ENCODE data around the gene SIK2.

The SIK2 gene

GRCh38 chr11:111707039-111707690 is 104.9 kb downstream of the SIK2 start:
- TF ChIP-seq RAD21 (IDR thresholded peaks at IDR 0.05; ENCODE audit: low read depth), result no peak
- TF ChIP-seq CEBPB (IDR thresholded peaks at IDR 0.05), result no peak; the same call in 1 of the 2 replicates
- TF ChIP-seq YY1 (IDR thresholded peaks at IDR 0.05; ENCODE audit: low read depth), result no peak
- no peak for TF ChIP-seq EGR1 (IDR thresholded peaks at IDR 0.05)
- no peak for TF ChIP-seq CREB1 (IDR thresholded peaks at IDR 0.05; ENCODE audit: low read depth)
- TF ChIP-seq, protein P1, sequence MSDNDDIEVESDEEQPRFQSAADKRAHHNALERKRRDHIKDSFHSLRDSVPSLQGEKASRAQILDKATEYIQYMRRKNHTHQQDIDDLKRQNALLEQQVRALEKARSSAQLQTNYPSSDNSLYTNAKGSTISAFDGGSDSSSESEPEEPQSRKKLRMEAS (IDR thresholded peaks at IDR 0.05), result no peak
- TF ChIP-seq TEAD4 (IDR thresholded peaks at IDR 0.05), result no peak

DNA sequence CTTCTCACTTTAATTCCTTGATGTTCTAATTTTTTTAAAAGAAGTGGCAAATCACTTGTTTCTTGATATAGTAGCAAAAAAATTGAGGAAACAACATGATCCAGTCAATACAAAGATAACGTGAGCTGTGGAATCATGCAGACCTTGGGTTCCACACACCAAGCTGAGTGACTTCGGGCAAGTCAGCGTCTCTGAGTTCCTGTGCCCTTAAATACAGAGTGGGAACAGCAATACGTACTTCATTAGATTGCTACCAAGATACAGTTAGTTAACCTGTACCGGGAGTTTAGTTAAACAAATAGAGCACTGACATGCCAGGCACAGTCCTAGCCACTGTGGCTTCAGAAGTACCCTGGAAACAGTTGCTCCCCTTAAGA is 105.4 kb downstream of the SIK2 start:
- TF ChIP-seq TEAD4 (IDR thresholded peaks at IDR 0.05) (no peak), RAD21 (IDR thresholded peaks at IDR 0.05; ENCODE audit: low read depth) (no peak), FOXM1 (IDR thresholded peaks at IDR 0.05; ENCODE audit: borderline replicate concordance, low read depth) (no peak), TCF12 (IDR thresholded peaks at IDR 0.05; ENCODE audit: low read depth) (no peak), REST (IDR thresholded peaks at IDR 0.05; ENCODE audit: low read depth) (no peak), CEBPB (IDR thresholded peaks at IDR 0.05) (no peak), YY1 (IDR thresholded peaks at IDR 0.05; ENCODE audit: low read depth) (no peak), ZBTB7A (IDR thresholded peaks at IDR 0.05; ENCODE audit: low read depth) (no peak), TAF1 (IDR thresholded peaks at IDR 0.05; ENCODE audit: low read depth) (no peak), EGR1 (IDR thresholded peaks at IDR 0.05) (no peak)
- TF ChIP-seq, protein P2, sequence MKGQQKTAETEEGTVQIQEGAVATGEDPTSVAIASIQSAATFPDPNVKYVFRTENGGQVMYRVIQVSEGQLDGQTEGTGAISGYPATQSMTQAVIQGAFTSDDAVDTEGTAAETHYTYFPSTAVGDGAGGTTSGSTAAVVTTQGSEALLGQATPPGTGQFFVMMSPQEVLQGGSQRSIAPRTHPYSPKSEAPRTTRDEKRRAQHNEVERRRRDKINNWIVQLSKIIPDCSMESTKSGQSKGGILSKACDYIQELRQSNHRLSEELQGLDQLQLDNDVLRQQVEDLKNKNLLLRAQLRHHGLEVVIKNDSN (IDR thresholded peaks at IDR 0.05), result no peak
- TF ChIP-seq, protein P1 (IDR thresholded peaks at IDR 0.05), result no peak

GRCh38 chr11:111714522-111714921 is 112.3 kb downstream of the SIK2 start:
- TF ChIP-seq TCF12 (IDR thresholded peaks at IDR 0.05; ENCODE audit: low read depth), result no peak
- TF ChIP-seq, protein P1 (IDR thresholded peaks at IDR 0.05), result no peak
- TF ChIP-seq TAF1 (IDR thresholded peaks at IDR 0.05; ENCODE audit: low read depth), result no peak
- no peak for TF ChIP-seq YY1 (IDR thresholded peaks at IDR 0.05; ENCODE audit: low read depth)
- TF ChIP-seq FOXM1 (IDR thresholded peaks at IDR 0.05; ENCODE audit: borderline replicate concordance, low read depth), result no peak
- TF ChIP-seq ZBTB7A (IDR thresholded peaks at IDR 0.05; ENCODE audit: low read depth), result no peak

- TF ChIP-seq CEBPB (IDR thresholded peaks at IDR 0.05), result no peak
- no peak for TF ChIP-seq TAF1 (IDR thresholded peaks at IDR 0.05; ENCODE audit: low read depth)
- TF ChIP-seq TCF12 (IDR thresholded peaks at IDR 0.05; ENCODE audit: low read depth), result no peak
- no peak for TF ChIP-seq FOXM1 (IDR thresholded peaks at IDR 0.05; ENCODE audit: borderline replicate concordance, low read depth)
Observed at GRCh38 chr11:111715142-111715816, 113.0 kb downstream of the SIK2 start.

- no peak for TF ChIP-seq CREB1 (IDR thresholded peaks at IDR 0.05; ENCODE audit: low read depth)
- no peak for TF ChIP-seq ZBTB7A (IDR thresholded peaks at IDR 0.05; ENCODE audit: low read depth)
- TF ChIP-seq, protein P2 (IDR thresholded peaks at IDR 0.05), result no peak
Observed at GRCh38 chr11:111718436-111718835, 116.2 kb downstream of the SIK2 start.

- TF ChIP-seq NFIC (IDR thresholded peaks at IDR 0.05), result no peak
- no peak for TF ChIP-seq FOXM1 (IDR thresholded peaks at IDR 0.05; ENCODE audit: borderline replicate concordance, low read depth)
- no peak for TF ChIP-seq EGR1 (IDR thresholded peaks at IDR 0.05)
- no peak for TF ChIP-seq CREB1 (IDR thresholded peaks at IDR 0.05; ENCODE audit: low read depth)
- TF ChIP-seq ZBTB7A (IDR thresholded peaks at IDR 0.05; ENCODE audit: low read depth), result no peak
- TF ChIP-seq, protein P2 (IDR thresholded peaks at IDR 0.05), result no peak
- TF ChIP-seq TEAD4 (IDR thresholded peaks at IDR 0.05), result no peak
- no peak for TF ChIP-seq REST (IDR thresholded peaks at IDR 0.05; ENCODE audit: low read depth)
- TF ChIP-seq, protein P1 (IDR thresholded peaks at IDR 0.05), result no peak
- TF ChIP-seq TAF1 (IDR thresholded peaks at IDR 0.05; ENCODE audit: low read depth), result no peak
- TF ChIP-seq CEBPB (IDR thresholded peaks at IDR 0.05), result no peak
- TF ChIP-seq RAD21 (IDR thresholded peaks at IDR 0.05; ENCODE audit: low read depth), result no peak
- TF ChIP-seq YY1 (IDR thresholded peaks at IDR 0.05; ENCODE audit: low read depth), result no peak
- TF ChIP-seq EP300 (IDR thresholded peaks at IDR 0.05; ENCODE audit: borderline replicate concordance), result no peak
- no peak for TF ChIP-seq TCF12 (IDR thresholded peaks at IDR 0.05; ENCODE audit: low read depth)
Observed at GRCh38 chr11:111718859-111719258, 116.6 kb downstream of the SIK2 start.

Measured in Ishikawa (cell line).